Right atrium auricular region (tissue), 2 donors: ENCODE data around the gene IL20. TPM values are rescaled to one million over a fixed set of nuclear protein-coding genes. Genes with fewer than 3 reads are reported as not detected.

ENCODE experiments used
- DNase-seq: peaks from one replicate; pipeline ENCODE4 v3.0.0-alpha.2; 2019; ENCODE audit warnings: low spot score
- H3K27ac ChIP-seq, 2 donors: fragments of 200-600 bp; sonication (generic); 1 replicate in 1 of 2; 2 replicates in 1 of 2; pipeline ENCODE4 v1.5.1; 2016 to 2019
- H3K27me3 ChIP-seq, 2 donors: fragments of 200-600 bp; sonication (generic); one replicate each; pipeline versions ENCODE4 v1.5.1 to v1.6.0; 2017 to 2019
- H3K36me3 ChIP-seq: fragments of 200-600 bp; sonication (generic); one replicate; pipeline ENCODE4 v1.5.1; 2016
- H3K4me1 ChIP-seq, 2 donors: fragments of 200-600 bp; sonication (generic); one replicate each; pipeline versions ENCODE4 v1.5.1 to v1.6.0; 2017 to 2019
- H3K4me3 ChIP-seq, 2 donors: fragments of 200-600 bp; sonication (generic); 1 replicate in 1 of 2; 2 replicates in 1 of 2; pipeline ENCODE4 v1.5.1; 2017 to 2019; ENCODE audit warnings: mild to moderate bottlenecking in 1 of 2, moderate library complexity in 1 of 2
- H3K9me3 ChIP-seq, 2 donors: fragments of 200-600 bp; sonication (generic); one replicate each; pipeline ENCODE4 v1.5.1; 2019
- CTCF ChIP-seq, 2 donors: fragments of 200-600 bp; sonication (generic); IDR thresholded peaks; one replicate each; pipeline ENCODE4 v1.5.1; 2019; ENCODE audit warnings: antibody characterized with exemption in 2 of 2
- total RNA-seq, 2 donors: library from RNA; depleted of rRNA; stranded (reverse); fragments of >200 nt; gene quantifications; one replicate each; pipeline ENCODE4 v1.1.0, GENCODE V29; 2016

Gene IL20
- total RNA-seq, 2 donors from 2014 or later: 0.20 TPM; not detected in 1

GRCh38 chr1:206895837-206896242, 30.4 kb downstream of the IL20 start:
- TF ChIP-seq CTCF (IDR thresholded peaks at IDR 0.05): no peak
- DNase-seq: no peak
- no peak overlapping the region for H3K27ac ChIP-seq

GRCh38 chr1:206896261-206896660, 30.8 kb downstream of the IL20 start:
- Histone ChIP-seq H3K36me3 (no peaks in the 10 kb centered on the region), H3K4me1 (no peaks in the 10 kb centered on the region), H3K9me3 (no peaks in the 10 kb centered on the region), H3K4me3 (no peak overlapping the region), H3K27ac (no peak overlapping the region), H3K27me3 (no peaks in the 10 kb centered on the region)
- TF ChIP-seq CTCF (IDR thresholded peaks at IDR 0.05): no peak
- no peak for DNase-seq

More at GRCh38 chr1:206895837-206896242, 30.4 kb downstream of the IL20 start:
- no peaks in the 10 kb centered on the region for H3K9me3 ChIP-seq
- no peaks in the 10 kb centered on the region for H3K36me3 ChIP-seq
- H3K27me3 ChIP-seq: no peaks in the 10 kb centered on the region
- H3K4me1 ChIP-seq: no peaks in the 10 kb centered on the region
- no peak overlapping the region for H3K4me3 ChIP-seq

GRCh38 chr1:206897175-206897574, 31.8 kb downstream of the IL20 start, which contains the start of gene IL24:
Gene IL24, plus strand, starts transcription at chr1:206897443. Its CDS starts 390 bp downstream, at chr1:206897833.
- Histone ChIP-seq H3K9me3 (no peaks in the 10 kb centered on the region), H3K4me3 (no peak within 1 kb of the TSS), H3K36me3 (no peaks in the 10 kb centered on the region), H3K27ac (no peak within 1 kb of the TSS), H3K4me1 (no peaks in the 10 kb centered on the region), H3K27me3 (no peaks in the 10 kb centered on the region)
- no peak for TF ChIP-seq CTCF (IDR thresholded peaks at IDR 0.05)
- DNase-seq: no peak

GRCh38 chr1:206898089-206898914, 32.9 kb downstream of the IL20 start:
- Histone ChIP-seq H3K27me3 (no peaks in the 10 kb centered on the region), H3K4me1 (no peaks in the 10 kb centered on the region), H3K36me3 (no peaks in the 10 kb centered on the region), H3K27ac (no peak overlapping the region), H3K4me3 (no peak overlapping the region), H3K9me3 (no peaks in the 10 kb centered on the region)
- TF ChIP-seq CTCF (IDR thresholded peaks at IDR 0.05): no peak
- DNase-seq: no peak

GRCh38 chr1:206898915-206899431, 33.5 kb downstream of the IL20 start:
- H3K9me3 ChIP-seq: no peaks in the 10 kb centered on the region
- no peak for TF ChIP-seq CTCF (IDR thresholded peaks at IDR 0.05)
- H3K36me3 ChIP-seq: no peaks in the 10 kb centered on the region
- no peak for DNase-seq
- no peak overlapping the region for H3K27ac ChIP-seq
- no peak overlapping the region for H3K4me3 ChIP-seq
- H3K4me1 ChIP-seq: no peaks in the 10 kb centered on the region
- H3K27me3 ChIP-seq: no peaks in the 10 kb centered on the region
